HG03064 (cell line): Measurements from ENCODE around the gene KCNK4.

ENCODE experiments used
- ATAC-seq: cut with Tn5 transposase; IDR thresholded peaks from one replicate; pipeline ENCODE4 v1.9.1; 2021; ENCODE audit warnings: low read depth; ENCODE audit not compliant: unreplicated experiment

KCNK4 gene

DNA sequence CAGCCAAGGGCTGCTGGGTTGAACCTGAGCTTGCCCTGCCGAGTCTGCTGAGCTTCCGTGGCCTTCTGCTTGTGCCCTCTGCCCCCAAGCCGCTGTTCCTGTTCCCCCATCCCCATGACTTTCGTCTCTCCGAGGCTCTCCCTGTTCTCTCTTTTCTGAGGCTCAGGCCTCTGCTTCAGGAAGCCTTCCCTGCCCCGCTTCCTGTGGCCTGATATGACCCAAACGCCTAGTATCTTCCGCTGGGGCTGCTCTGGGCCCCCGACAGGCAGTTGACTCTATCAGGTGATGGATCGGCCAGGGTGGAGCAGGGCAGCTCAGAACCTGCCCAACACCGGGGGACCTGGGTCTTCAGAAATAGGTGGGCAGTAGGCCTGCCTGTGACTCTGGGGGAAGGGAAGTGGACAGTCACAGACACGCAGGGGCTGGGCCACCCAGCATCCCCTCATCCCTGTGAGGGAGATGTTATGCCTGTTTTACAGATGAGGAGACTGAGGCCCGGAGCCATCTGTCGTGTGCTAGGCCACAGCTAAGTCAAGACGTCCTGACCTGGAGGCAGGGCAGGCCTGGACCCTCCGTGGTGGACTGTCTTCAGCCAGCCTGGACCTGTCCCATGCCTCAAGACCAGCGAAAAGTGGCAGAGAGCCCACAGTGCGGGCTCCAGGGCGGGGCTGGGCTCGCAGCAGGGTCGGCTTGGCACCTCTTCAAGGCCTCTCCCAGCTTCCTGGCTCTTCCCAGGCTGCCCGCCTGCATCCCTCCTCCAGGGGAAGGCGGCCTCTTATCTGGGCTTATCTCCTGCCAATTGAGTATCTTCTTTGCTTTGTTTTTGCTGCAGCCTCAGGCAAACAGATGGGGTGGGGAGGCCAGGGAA, 22.8 kb upstream of the KCNK4 start:
- ATAC-seq: no peak

DNA sequence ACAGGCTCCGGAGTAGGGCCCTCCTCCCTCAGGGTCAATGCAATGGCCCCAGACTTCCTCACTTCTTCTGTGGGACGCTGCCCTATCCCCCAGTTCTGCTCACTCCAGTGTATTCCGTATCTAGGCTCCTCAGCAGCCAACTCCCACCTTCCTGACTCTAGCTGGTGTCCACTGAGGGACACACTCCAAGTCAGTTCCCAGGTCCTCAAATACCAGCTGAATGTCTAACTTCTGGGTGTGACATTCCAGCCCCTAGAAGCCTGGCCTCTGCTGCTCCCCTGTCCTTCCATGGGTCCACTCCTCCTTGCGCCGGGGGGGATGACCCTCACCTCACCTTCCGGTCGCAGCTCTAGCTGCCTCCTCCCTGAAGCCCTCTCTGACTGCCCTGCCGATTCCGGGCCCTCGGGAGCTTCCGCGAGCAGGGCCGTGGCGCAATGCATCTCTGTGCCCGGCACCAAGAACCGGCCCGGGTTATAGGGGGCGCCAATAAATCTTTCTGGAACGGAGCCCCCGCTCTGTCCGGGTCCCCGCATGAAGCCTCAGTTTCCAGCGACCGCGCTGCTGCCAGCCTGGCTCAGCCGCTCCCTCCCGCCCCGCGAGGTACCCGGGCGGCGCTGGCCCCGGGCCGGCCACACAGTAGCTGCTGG, 22.1 kb upstream of the KCNK4 start:
- peak; percentile 22 for ATAC-seq

DNA sequence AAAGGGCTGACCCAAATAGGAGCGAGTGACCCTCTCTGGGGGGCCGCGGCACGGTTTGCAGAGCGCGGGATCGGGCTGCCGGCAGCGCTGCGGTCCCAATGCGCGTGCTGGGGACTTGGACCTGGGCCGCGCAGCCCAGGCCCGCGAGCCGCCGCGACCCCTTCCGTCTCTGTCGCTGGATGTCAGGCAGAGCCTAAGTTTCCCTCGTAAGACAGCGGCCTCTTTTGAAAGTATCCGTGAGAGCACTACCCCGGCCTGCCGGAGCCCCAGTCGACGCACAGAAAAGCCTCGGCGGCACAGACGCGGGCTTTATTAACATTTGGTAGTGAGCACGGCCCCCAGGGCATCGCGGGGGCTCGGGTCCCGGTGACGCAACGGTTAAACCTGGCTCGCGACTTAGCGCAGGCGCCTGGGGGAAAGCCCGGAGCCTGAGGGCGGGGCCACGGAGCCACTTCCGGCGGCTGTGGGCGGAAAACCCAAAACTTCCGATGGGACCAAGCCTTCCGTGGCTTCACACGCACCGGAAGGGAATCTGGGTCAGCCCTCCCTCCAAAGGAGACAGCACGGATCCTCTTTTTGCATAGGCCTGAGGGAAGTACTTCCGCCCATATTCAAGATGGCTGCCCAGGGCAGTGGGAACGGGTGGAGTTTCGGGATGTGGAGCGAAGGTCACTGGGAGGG, 21.4 kb upstream of the KCNK4 start:
- ATAC-seq: peak; percentile 52

DNA sequence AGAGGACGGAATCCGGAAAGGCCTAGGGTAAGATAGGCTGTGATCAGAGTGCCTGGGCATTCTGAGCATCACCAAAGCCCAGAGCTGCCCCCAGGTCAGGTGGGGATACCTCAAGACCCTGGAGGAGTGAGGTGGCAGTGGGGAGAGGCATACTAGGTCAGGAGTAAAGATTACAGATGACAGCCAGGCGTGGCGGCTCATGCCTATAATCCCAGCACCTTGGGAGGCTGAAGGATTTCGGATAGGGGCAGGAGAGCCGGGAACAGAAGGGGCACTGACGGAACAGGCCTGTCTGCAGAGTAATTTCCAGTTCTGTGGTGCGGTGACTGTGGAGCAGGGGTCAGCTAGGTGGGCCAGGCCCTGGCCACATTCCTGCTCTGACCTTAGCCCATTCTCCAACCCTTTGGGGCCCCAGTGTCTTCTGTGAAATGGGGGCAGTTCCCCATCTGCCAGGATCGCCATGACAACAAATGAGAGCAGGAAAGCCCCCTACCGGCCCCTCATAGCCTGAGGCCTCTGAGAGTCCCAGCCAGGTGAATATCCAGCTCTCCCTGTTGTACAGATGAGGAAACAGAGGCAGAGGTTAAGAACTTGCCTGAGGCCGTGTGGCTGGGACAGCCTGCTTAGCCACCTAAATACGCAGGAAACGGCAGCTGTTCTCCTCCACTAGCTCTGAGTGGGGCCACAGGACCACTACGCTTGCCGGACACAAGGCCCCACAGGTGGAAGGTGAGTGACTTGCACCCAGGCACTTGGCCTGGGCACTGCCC, 15.9 kb upstream of the KCNK4 start:
- ATAC-seq: no peak

DNA sequence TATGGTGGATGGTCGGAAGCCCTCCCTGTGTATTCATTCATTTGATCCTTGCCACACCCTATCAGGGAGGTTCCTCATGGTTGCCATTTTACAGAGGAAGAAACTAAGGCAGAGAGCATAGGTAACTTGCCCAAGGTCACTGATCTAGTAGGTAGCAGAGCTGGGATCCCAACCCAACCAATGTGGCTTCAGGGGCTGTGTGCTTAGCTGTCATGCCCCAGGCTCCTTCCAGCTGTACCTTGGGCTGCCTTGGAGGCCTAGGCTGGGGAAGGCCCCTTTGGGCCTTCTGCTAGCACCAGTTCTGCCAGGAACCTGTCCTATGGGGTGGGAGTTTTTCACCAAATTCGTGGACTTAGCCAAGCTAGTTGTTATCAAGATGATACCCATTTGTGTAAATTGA, 15.3 kb upstream of the KCNK4 start:
- ATAC-seq: no peak

DNA sequence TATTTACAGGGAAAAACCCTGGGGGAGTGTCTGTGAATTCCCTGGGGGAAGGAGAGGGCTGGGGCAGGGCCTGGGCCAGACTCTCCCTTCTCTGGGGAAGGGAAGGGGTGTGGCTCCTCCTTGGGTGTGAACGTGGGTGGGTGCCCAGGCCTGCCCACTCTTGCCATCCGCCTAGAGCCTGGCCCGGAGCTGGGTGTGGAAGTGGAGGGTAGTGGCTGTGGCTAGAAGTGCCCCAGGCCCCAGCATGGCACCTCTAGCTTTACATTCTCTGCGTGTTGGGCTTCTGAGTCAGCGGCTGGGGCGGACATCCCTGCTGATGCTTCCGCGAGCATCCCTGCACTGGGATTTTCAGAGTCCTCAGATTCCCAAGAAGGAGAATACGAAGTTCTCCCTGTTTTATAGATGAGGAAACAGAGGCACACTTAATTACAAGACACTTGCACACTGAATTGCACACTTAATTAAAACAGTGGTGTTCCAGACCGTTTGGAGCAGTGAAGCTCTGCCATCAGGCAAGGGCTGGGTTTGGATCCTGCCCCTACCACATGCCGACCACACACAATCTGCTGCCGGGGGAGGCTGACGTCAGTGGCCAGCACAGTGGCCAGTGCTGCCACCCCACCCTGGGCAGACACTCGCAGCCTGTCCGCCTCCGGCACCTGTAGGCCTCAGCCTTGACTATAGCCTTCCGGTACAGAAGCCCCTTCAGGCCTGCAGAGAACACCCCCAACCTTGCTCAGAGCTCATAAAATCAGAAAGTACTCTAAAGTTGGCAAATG, 14.3 kb upstream of the KCNK4 start:
- ATAC-seq: no peak

DNA sequence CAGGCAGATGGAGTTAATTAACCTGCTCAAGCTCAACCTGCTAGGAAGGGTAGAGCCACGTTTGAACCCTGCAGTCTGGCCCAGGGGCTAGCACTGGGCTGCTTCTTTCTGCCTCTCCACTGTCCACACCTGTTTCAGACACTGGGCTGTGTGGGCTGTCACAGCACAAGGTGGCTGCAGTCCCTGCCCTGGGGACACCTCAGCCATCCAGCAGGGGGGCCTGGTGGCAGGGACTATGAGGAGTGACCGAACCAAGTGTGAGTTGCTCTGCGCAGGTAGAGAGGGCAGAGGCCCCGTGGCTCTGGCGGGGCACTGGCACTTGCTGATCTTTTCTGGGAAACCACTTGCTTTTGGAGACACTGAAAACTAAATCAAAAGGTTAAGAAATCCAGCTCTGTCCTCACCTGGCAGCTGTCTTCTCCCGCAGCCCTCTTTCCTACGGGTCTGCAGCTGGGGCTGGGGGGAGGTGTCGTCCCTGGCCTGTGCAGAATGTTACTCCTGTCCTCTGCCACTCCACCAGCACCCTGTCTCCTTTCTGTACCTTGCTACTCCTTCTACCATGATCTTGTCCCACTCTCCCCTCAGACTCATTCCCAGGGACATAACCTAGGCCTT, 12.4 kb upstream of the KCNK4 start:
- ATAC-seq: no peak

DNA sequence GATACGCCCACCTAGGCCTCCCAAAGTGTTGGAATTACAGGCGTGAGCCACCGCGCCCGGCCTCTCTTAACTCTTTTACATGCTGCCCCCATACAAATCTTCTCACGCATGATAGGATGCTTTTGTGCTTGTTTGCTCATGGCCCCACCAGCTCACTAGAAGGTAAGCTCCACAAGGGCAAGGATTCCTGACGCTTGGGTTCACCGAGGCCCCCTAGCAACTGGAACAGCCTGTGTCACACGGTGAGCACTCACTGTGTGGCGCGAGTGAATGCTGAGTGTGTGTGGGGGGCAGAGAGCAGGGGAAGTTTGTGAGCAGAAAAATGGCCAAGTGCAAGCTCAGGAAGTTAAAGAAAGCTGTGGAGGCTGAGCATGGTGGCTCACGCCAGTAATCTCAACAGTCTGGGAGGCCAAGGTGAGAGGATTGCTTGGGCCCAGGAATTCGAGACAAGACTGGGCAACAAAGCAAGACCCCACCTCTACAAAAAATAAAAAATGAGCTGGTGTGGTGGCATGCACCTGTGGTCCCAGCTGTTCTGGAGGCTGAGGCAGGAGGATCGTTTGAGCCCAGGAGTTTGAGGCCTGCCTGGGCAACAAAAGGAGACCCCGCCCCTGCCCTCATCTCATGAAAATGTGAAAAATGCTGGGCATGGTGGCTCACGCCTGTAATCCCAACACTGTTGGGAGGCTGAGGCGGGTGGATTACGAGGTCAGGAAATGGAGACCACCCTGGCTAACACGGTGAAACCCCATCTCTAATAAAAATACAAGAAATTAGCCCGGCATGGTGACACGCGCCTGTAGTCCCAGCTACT, 8.9 kb upstream of the KCNK4 start:
- no peak for ATAC-seq

DNA sequence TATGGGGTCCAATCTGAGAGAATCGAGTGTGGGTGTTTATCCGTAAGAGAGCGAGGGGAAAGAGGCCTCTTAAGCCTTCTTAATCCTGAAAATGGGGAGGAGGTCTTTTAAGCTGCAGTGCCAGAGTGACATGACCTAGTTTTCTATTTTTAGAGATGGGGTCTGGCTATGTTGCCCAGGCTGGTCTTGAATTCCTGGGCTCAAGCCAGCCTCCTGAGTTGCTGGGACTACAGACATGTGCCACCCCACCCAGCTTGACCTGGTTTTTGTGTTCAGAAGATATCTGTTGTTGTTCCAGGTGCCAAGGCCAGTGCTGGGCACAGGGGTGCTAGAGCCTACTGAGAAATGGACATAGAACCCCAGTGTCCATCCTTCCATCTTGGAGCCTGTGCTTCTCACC, 8.0 kb upstream of the KCNK4 start:
- ATAC-seq: no peak

DNA sequence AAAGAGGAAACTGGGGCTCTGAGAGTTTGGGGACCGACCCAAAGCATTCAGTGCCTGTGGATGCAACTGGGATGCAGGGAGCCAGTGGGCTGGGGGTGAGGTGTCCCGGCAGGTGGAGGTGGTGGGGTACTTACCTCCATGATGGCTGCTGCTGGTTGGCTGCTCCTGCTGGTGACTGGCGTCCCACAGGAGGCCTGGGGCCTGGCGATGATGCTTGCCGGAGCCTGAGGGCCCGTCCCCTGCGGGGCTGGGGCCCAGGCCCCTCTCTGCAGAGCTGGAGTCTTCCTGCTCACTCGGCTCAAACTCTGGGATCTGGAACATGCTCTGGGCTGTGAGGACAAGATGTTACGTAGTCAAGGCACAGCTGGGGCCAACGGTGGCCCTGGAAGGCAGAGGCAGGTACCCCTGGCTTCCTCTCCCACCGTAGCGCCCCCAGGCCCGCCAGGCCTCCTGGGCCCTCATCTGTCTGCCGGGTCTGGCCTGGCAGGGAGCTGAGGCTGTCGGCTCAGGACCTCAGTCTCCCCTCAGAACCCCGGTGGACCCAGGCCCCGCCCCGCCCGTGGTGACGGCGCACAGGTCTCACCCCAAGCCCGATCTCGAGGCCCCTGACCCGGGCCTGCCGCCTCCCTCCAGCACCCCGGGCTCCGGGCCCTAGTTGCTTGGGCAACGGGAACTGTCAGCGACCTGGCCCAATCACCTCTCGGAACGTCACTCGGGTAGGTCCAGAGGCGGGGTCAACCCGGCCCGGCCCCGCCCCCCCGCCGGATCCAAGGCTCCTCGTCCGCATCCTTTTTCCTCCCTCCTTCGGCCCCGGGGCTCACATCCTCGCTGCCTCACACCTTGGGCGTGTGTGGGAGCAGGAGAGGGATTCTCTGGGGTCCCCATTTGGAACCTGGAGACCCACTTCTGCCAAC, 6.8 kb upstream of the KCNK4 start, which contains the start of gene BAD:
Gene BAD (minus strand): TSS at position 618 of the 914 bp plus-strand sequence. CDS start 297 bp downstream, at position 321.
- peak; percentile 50 for ATAC-seq

DNA sequence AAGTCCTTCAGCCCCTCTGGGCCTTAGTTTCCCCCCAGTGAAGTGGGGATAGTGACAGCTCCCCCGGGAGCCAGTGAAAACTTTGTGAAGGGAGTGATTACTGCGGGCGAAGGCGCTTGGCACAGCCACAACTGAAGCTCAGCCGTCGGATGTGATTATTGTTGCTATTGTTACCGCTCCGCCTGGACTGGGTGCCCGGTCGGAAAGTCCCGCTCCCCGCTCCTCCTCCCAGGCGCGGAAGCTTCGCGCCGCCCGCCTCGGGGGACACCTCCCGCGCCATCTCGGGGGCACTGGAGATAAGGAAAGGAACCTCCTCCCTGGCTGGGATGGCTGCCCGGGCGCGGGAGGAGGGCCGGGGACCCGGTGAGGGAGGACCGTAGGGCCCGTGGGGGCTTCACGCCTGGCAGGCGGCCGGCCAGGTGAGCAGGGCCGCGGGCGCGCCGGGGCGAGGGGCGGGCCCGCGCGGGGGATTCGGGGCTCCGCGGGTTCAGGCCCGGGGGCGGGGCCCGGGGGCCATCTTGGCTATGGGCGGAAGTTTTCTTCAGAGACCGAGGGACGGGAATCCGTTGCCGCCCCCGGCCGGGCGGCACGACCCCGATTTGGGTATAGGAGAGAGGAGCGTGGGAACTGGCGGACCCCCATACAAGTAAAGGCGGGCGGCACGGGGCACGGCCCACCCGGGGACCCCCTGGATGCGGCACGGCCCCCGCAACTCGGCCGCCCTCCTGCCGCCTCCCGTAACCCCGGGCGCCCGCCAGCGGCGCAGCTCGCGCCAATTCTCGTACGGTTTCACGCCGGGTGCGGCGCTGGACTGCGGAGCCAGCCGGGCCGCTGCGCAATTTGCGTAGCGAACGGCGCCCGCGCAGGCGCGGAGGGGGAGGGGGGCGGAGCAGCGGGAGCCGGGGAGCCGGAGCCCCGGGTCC, 5.9 kb upstream of the KCNK4 start, which contains the start of gene GPR137:
Gene GPR137 (plus strand): TSS at position 887 of the 923 bp plus-strand sequence. CDS start 677 bp downstream, outside the sequence.
- ATAC-seq: peak; percentile 58

DNA sequence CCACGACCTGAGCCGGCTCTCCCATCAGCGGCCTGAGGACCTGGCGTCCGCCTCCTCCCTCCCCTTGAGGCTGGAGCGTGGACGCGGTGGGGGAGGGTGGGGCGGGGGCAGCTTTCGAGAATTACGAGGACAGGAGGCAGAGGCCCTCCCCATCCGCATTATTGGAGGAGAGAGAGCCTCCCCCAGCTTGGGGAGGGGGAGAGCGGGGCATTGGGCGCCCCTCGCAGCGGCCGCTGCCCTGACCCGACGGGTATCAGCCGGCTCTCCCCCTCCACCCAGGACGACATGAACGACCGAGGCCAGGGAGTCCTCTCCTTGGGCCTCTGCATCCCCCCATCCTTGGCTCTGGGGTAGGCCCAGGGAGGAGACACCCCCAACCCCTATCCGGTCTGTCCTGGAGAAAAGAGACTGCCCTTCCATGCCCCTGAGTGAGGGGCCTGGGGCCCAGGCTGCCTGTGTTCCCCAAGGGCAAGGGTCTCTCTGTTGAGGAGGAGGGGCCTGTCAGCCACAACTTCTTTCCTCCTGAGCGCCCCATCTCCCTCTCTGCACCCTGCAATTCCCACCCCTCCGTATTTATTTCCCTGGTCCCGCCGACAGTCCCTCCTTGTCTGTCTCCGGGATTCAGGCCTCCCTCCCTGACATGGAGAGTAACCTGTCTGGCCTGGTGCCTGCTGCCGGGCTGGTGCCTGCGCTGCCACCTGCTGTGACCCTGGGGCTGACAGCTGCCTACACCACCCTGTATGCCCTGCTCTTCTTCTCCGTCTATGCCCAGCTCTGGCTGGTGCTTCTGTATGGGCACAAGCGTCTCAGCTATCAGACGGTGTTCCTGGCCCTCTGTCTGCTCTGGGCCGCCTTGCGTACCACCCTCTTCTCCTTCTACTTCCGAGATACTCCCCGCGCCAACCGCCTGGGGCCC, 5.0 kb upstream of the KCNK4 start:
- ATAC-seq: no peak

DNA sequence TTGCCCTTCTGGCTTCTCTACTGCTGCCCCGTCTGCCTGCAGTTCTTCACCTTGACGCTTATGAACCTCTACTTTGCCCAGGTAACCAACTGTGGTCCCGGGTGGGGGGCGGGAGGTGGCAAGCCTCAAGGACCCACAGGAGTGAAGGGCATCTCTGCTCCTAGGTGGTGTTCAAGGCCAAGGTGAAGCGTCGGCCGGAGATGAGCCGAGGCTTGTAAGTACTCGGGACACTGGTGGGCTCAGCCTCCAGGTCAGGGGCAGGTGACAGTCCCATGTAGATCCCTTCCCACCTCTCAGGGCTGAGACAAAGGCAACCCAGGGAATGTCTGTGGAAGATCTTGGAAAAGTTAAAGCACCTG, 4.3 kb upstream of the KCNK4 start:
- ATAC-seq: no peak

DNA sequence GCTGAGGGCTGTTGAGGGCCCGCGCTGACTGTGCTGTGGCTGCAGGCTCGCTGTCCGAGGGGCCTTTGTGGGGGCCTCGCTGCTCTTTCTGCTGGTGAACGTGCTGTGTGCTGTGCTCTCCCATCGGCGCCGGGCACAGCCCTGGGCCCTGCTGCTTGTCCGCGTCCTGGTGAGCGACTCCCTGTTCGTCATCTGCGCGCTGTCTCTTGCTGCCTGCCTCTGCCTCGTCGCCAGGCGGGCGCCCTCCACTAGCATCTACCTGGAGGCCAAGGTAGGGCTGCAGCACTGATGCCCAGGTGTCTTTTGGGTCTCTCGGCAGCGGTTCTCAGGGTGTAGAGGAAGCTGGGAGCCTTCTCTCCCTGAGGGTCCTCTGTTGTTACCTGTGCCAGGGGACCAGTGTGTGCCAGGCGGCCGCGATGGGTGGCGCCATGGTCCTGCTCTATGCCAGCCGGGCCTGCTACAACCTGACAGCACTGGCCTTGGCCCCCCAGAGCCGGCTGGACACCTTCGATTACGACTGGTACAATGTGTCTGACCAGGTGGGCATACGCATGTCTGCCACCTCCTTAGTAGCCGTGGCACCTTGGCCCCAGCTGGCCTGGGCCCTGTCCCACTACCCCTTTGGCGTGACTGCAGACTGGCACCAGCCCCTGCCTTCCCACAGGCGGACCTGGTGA, 3.3 kb upstream of the KCNK4 start:
- ATAC-seq: no peak

DNA sequence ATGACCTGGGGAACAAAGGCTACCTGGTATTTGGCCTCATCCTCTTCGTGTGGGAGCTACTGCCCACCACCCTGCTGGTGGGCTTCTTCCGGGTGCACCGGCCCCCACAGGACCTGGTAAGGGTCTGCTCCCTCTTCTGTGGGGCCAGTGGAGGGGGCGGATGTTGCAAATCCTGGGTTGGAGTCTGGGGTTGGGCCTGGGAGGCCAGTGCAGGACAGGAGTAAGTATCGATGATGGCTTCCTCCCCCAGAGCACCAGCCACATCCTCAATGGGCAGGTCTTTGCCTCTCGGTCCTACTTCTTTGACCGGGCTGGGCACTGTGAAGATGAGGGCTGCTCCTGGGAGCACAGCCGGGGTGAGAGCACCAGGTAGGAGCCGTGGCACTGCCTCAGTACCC, 2.8 kb upstream of the KCNK4 start:
- no peak for ATAC-seq
